Renal pelvis (tissue), 4 donors: ENCODE results near the gene ST7. TPM values are rescaled to one million over a fixed set of nuclear protein-coding genes. Genes with fewer than 3 reads are reported as not detected.

Experiments used
- DNase-seq: peaks from one replicate; pipeline ENCODE4 v3.0.0-alpha.2; 2013
- polyA plus RNA-seq, 3 donors: library from polyadenylated mRNA; unstranded; fragments of 120-200 nt; gene quantifications; one replicate each; pipeline ENCODE4 v1.2.1, GENCODE V29; 2013; ENCODE audit not compliant: insufficient read length in 3 of 3

The ST7 gene
- polyA plus RNA-seq, 3 donors: 26.3 to 29.9 (median 29.3) TPM

GRCh38 chr7:117062300-117062699 lies 109.0 kb downstream of the ST7 start:
- DNase-seq: no peak

DNA sequence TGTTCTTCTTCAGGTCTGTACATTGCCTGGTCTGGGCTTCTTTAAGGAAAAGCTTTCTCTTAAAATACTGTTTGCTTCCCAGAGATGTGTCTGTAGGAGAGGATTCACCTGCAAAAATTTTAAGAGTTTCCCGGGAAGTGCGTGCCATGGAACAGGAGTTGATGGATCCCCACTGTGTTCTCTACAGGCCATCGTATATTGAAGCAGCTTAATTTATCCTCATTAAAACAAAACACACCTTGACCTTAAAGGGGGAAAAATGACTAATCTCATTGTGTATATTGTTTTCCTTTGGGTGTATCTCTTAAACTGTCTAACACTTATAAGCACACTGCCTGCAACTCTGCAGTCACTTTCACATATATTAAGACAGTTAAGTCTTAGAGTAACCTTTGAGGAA lies 111.4 kb downstream of the ST7 start:
- DNase-seq: no peak

DNA sequence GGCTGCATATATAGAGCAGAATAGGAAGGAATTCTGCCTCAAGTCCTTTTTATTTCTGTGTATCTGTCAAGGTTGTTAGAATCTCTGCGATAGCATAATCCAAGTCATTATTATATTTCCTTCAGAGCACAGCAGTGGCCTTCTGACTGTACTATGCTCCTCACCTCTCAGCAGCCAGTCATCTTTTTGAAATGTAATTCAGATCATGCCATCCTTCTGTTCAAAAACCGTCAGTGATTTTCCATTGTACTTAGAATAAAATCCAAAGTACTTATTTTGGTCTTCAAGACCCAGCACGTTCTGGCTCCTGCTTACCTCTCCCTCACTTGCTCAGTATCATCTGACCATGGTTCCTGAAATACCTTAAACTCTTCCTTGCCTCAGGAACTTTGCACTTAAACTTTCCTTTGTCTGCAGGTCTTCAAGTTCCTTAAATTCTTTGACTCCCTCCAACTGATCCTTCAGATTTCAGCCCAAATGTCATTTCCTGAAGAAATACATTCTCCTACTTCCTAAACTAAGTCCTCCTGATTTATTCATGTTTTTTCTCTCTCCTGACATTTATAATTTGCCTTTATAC lies 112.4 kb downstream of the ST7 start:
- no peak for DNase-seq

- DNase-seq: no peak
Observed at GRCh38 chr7:117066668-117067067, 113.4 kb downstream of the ST7 start.

DNA sequence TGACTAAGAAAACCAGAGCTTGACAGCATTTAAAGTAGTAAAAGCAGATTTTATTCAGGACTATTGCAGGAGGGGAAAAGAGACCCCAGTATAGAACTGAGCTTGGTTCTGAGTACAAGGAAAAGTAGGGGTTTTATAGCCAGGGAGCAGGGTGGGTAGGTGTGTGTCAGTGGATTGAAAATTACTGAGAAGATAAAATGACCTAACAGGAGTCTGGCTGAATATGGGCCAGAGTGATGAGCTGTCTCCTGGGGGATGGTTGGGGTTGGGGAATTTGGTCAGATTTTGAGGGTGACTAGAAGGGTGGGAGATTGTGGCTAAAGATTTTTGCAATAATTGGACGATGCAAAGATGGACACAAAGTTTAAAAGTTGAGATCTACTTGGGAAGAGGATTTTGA lies 114.0 kb downstream of the ST7 start:
- no peak for DNase-seq

DNA sequence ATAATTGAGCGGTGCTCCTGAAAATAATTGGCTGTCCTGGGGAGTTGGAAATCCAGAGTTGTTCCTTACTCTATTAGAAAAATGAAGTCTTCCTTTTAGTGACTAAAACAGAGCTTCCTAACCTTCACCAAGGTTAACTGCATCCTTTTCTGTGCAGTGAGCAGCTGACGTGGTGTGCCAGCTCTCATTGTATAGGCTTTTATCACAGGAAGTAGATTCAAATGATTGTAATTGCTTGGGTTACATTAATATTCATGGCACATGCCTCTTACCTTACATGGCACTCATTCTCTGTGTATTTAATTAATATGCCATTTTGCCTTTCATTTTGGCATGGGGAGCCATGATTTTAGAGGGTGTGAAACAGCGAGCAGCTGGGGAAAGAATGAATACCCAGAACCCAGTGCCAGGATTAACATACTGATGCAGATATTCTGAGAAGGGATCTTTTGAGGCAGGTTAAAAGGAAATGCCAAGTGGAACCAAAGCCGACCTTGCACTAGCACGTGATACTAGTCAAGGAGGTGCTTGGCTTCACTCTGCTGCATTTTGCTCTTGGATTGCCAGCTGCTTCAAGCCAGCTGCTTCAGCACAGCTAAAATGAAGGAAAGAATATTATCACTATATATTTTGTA lies 115.3 kb downstream of the ST7 start:
- DNase-seq: no peak

DNA sequence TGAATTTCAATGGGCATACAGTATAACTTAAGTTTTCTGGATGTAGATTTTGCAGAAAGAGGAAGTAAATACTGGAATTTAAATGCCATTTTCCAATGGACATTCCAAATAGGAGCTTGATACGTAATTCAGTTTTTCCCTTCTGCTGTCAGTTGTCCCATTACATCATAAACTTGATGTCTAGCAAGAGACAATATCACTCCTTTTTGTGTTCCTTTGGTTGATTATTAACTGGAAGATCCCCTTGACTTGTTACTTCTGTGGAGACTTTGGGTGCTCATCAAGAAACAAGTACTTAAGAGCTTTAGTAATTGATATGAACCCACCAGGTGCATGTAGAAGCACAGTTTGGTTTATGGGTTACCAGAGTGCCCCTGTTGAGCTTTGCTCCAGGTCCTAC lies 116.1 kb downstream of the ST7 start:
- no peak for DNase-seq

DNA sequence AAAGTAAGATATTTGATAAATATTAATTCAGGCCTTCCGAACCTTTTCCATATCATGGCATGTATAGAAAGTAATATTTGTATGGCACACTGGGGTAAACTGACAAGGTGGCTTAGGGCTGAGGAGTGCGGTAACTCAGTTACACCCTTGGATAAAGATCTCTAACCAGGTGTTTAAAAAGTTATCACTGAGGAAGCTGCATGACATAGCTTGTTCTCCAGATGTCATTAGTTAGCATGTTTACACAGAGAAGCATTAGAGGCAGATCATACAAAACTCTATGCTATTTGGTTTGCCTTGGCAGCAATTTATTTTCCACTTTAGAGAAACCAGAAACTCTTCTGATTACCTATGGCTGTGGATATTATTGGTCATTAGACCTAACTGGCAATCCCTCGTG lies 118.2 kb downstream of the ST7 start:
- no peak for DNase-seq

DNA sequence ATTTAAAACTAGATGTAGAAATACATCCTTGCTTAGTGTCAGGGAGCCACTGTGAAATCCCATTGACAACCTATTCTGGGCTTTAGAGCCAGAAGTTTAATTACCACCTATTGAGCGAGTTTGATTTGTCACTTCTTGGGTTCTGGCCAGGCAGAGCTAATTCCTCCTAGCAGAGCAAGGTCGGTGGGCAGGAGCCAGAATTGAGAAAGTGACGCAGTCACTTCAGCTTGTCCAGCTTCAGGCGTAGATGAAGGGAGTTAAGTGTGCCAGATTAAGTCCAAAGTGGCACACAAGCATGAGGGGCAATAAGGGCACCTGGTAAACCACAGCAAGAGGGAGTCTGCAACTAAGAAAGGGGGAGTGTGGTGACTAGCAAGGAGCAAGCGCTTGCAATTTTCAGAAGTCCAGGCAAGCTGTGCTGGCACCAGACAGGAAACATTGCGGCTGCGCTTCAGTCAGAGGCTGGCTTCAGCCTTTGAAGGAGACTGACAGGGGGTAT lies 119.4 kb downstream of the ST7 start:
- no peak for DNase-seq

DNA sequence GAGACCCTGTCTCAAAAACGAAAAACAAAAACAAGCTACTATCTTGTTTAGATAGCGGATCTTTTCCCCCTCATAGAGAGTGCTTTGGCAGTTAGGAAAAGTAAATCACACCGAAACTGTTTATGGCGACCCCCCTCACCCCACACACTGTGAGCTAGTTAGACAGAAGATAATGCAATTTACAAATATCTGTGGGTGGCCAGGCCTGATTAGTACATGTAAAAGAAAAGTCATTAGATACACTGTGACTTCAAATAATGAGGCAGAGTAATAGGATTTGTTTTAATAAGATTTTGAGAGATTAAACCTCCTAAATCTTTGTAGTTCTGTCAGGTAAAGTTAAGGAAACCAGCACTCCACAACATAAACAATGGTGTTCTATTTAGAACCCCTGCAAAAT lies 121.1 kb downstream of the ST7 start:
- no peak for DNase-seq

DNA sequence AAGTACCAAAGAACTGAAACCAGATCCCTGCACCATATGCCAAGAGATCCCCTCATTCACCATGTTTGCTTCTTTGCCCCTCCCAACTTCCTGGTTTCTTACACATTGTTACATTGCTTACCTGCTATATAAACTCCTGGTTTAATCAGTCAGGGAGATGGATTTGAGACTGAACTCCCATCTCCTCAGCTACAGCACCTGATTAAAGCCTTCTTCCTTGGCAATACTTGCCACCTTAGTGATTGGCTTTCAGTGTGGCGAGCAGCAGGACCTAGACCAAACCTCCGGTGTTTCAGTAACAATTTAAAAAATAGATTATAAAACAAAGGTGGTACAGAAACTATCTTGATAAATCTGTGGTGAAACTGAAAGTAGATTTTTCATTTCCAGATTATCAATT lies 122.6 kb downstream of the ST7 start:
- DNase-seq: no peak

DNA sequence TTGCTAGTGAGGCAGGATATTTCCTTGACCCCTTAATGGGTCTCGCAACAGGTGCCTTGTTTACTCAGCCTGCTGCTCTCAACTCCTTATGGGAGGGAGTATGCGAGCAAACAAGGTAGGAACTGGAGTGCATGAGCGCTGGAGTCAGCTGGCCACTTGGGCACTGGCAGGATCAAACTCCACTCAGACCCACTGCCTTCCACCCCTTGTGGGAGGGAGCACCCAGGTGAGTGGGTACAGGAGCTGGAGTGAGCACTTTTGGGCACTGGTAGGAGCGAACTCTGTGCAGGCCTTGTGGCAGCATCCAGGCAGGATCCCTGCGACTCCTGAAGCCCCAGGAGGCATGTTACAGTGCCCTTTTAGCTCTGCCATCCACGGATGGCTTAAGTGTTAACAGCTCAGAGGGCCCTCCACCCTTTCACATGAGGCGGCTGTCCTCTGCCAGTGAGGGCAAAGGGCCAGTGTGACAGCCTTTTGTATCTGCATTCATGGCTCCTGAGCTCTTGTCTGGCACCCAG lies 123.2 kb downstream of the ST7 start:
- DNase-seq: no peak

DNA sequence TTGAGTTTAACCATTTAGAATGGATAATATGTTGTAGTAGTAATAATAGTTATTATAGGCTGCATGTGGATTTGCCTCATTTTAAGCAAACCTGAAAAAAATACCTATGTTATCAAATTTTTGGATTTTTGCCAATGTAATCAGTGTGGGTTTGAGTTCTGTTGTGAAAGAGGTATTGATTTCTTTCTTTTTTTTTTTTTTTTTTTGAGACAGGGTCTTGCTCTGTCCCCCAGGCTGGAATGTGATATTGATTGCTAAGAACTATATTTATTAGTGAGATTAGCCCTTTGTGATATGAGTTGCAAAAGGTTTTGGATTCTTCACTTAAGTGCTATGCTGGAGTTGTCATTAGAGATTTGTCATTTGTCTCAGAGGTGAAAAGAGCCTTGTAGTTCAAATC lies 124.4 kb downstream of the ST7 start:
- DNase-seq: no peak

DNA sequence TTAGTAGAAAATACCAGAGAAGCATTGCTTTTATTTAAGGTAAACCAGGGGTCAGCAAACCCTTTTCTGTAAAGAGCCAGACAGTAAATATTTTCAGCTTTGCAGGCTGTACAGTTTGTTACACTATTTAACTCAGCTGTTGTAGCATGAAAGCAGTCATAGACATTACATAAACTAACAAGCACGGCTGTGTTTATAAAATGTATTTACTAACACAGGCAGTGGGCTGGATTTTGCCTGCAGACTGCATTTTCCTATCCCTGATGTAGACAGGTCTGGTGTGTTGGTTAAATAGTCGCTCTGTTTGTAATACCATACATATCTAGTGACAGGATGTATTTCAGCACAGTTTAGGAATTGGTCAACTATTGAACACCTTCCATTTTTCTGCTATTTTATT lies 129.3 kb downstream of the ST7 start:
- DNase-seq: no peak

DNA sequence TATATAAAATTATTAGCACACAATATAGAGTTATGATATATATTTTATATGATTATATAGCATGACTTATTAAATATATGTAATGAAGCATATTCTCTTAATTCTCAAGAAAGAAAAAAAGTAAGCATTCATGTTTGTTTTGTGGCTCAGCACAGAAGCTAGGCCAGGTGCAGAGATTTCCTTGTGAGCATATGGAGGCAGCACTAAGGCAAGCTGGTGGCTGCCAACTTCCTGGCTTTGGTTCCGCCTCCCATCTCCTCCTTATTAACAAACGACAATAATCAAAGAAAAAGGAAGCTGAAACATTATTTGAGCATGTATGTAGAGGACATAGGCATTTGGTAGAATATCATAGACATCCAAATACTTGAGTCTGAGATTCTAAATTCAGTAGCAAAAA lies 130.3 kb downstream of the ST7 start:
- no peak for DNase-seq

DNA sequence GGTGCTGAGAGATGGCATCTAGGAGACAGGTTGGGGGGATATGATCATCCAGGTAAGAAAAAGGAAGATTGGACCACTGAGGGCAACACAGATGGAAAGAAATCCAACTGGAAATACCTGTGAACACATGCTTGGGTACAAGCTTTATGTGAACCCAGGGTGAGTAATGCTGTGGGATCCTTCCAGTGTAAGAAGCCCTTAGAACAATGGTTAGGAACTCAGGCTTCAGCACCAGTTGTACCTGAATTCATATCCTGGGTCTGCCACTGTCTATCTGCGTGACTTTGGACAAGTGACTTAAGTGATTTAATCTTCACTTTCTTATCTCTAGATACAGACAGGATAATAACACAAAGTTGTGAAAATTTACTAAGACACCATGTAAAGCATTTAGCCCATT lies 131.0 kb downstream of the ST7 start:
- no peak for DNase-seq

DNA sequence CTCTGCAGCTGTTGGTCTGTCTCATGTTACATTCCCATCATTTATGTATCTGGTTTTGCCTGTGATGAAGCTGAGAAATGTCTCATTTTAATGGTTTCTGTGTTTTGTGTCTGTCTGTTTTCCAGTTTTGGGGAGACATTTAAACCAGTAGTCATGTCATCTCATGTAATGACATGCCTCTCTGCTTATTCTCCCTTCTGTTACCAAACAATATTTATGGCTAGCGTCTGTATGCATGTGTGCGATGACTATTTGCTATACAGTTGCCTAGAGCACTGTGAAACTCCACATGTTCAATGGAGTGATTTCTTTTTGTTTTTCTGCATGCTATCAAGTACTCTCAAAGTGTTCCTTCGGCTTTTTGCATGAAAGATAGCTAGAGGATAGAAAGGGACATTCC lies 132.0 kb downstream of the ST7 start:
- DNase-seq: no peak

- DNase-seq: no peak
Observed at GRCh38 chr7:117085769-117086463, 132.6 kb downstream of the ST7 start.

DNA sequence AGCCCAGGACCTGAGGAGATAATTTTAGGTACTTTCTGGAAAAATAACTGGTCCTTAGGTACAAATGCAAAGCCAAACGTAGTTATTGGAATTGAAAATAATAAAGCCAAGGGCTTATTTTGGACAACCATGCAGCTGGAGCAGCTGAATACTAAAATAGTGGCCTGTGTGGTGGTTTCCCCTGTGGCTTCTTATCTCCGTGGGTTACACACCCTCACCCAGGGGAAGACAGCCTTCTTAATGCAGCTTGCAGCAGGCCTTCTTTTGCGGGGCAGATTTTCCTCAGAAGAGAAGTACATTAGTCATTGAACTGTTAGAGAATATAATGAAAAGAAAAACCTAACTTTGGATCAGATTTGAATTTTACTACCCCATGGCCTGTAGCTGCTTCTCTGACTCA lies 133.5 kb downstream of the ST7 start:
- no peak for DNase-seq

DNA sequence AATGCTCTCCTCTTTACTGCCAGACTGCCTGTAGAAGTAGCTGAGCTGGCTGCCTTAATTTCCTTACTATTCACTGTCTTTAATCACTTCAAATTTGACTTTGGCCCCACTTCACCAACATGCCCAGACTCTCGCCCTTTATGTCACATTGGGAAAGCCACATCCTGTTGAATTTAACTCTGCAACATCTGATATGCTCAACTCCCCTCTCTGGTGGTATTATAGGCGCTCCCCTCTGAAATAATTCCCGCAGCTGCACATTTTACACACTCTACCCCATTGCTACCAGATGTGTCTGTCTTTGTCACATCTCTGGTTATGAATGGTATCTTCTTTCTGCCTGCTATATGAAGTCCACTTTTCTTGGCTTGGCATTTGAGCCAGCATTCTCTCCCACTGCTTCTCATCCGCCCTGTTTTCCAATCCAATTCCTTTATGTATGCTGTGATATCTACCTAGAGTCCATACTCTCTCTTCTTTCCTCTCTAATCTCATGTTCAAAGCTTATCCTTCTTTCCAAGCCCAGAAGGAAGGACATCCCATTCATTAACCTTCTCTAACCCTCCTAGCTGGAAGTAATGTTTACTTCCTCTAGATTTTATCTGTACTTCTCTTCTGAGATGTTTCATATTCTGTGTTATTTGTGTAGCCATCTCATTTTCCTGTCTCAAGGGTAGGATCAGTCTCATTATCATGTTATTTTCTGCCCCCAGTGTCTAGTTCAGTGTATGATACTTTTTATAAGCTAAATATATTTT lies 134.5 kb downstream of the ST7 start:
- no peak for DNase-seq

DNA sequence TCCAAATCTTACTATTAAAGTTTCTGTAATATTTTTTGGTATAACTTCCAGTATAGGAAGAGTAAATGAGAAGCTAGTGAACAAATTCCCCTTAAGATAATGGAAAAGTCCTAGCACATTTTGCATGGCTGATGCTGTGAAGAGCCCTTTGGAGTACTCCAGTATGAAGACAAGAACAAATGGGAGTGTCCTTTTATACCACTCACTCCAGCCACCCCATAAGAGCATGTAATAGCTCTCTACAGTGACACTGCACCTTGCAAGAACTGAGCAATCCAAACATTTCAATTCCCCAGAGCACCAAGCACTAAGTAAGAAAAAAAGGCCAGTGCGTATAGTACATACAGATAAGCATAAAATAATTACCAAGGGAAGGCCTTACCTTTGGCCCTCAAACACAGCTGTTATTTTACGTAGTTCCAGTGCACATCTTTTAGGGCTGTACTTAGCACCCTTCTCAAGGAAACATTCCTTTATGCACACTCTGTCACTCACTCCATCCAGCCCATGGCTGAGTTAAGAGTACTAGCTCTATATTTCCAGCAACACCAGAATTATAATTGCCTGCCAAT lies 135.4 kb downstream of the ST7 start:
- DNase-seq: no peak

- DNase-seq: no peak
Observed at GRCh38 chr7:117090791-117091190, 137.5 kb downstream of the ST7 start.
